Measurements from ENCODE around the gene COX6A2. TPM values are rescaled to one million over a fixed set of nuclear protein-coding genes. Genes with fewer than 3 reads are reported as not detected.

COX6A2 gene
- total RNA-seq, 1 donor from 2014 or later = not detected

- H3K4me3 ChIP-seq (ENCODE audit: low read depth, low read length) = no peak overlapping the region
- DNase-seq (ENCODE audit: low read depth) = no peak
- TF ChIP-seq CTCF (conservative IDR thresholded peaks at IDR 0.05; ENCODE audit: low read depth, low read length) = no peak
Measured at GRCh38 chr16:31397096-31397660, 31.0 kb downstream of the COX6A2 start.

GRCh38 chr16:31395647-31396046 is 32.5 kb downstream of the COX6A2 start:
- TF ChIP-seq CTCF (conservative IDR thresholded peaks at IDR 0.05; ENCODE audit: low read depth, low read length) = no peak

GRCh38 chr16:31393056-31393455 is 35.1 kb downstream of the COX6A2 start, which contains the start of gene ITGAD:
TSS of gene ITGAD (plus strand) at chr16:31393335. CDS start at chr16:31393361, 26 bp downstream.
- TF ChIP-seq CTCF (conservative IDR thresholded peaks at IDR 0.05; ENCODE audit: low read depth, low read length) = no peak
- no peak for DNase-seq (ENCODE audit: low read depth)
- H3K4me3 ChIP-seq (ENCODE audit: low read depth, low read length) = no peak within 1 kb of the TSS

More at GRCh38 chr16:31395647-31396046, 32.5 kb downstream of the COX6A2 start:
- no peak overlapping the region for H3K4me3 ChIP-seq (ENCODE audit: low read depth, low read length)
- DNase-seq (ENCODE audit: low read depth) = no peak

- no peak for DNase-seq (ENCODE audit: low read depth)
- TF ChIP-seq CTCF (conservative IDR thresholded peaks at IDR 0.05; ENCODE audit: low read depth, low read length) = no peak
- H3K4me3 ChIP-seq (ENCODE audit: low read depth, low read length) = no peak overlapping the region
Measured at GRCh38 chr16:31390504-31391041, 37.6 kb downstream of the COX6A2 start.

GRCh38 chr16:31388535-31388934 is 39.6 kb downstream of the COX6A2 start:
- no peak for TF ChIP-seq CTCF (conservative IDR thresholded peaks at IDR 0.05; ENCODE audit: low read depth, low read length)
- no peak overlapping the region for H3K4me3 ChIP-seq (ENCODE audit: low read depth, low read length)
- DNase-seq (ENCODE audit: low read depth) = no peak

GRCh38 chr16:31386157-31386984 is 41.8 kb downstream of the COX6A2 start:
- TF ChIP-seq CTCF (conservative IDR thresholded peaks at IDR 0.05; ENCODE audit: low read depth, low read length) = no peak
- DNase-seq (ENCODE audit: low read depth) = no peak
- no peak overlapping the region for H3K4me3 ChIP-seq (ENCODE audit: low read depth, low read length)
